Chondrocyte (in vitro differentiated cells): Measurements from ENCODE around the gene ARHGAP22. TPM values are rescaled to one million over a fixed set of nuclear protein-coding genes. Genes with fewer than 3 reads are reported as not detected.
A peak's percentile ranks its signal among the peaks of the same experiment; 100 is the strongest.

Experiments used
- DNase-seq: peaks from one replicate; pipeline ENCODE4 v3.0.0; 2021; ENCODE audit warnings: mixed read lengths, low spot score
- H3K27ac Mint-ChIP-seq: one replicate; pipeline ENCODE4 v1.8.0; 2021; ENCODE audit warnings: mild to moderate bottlenecking, moderate library complexity, mixed read lengths; ENCODE audit not compliant: unreplicated experiment
- H3K27me3 Mint-ChIP-seq: 2 replicates; pipeline ENCODE4 v1.8.0; 2021; ENCODE audit warnings: low read depth, mixed read lengths
- H3K36me3 Mint-ChIP-seq: 2 replicates; pipeline ENCODE4 v1.8.0; 2021; ENCODE audit warnings: low read depth, mixed read lengths
- H3K4me1 Mint-ChIP-seq: 2 replicates; pipeline ENCODE4 v1.8.0; 2021; ENCODE audit warnings: low read depth, mild to moderate bottlenecking, mixed read lengths
- H3K4me3 Mint-ChIP-seq: one replicate; pipeline ENCODE4 v1.8.0; 2021; ENCODE audit warnings: mild to moderate bottlenecking, moderate library complexity, mixed read lengths; ENCODE audit not compliant: unreplicated experiment
- H3K9me3 Mint-ChIP-seq: 2 replicates; pipeline ENCODE4 v1.8.0; 2021; ENCODE audit warnings: low read depth, mixed read lengths
- CTCF ChIP-seq: fragments of 200-600 bp; sonication (generic); IDR thresholded peaks from 2 replicates; pipeline ENCODE4 v1.5.0; 2021; ENCODE audit warnings: antibody characterized with exemption, mild to moderate bottlenecking, moderate library complexity
- total RNA-seq: library from RNA; stranded (reverse); gene quantifications from 3 replicates; pipeline ENCODE4 v1.2.1, GENCODE V29; 2021

Gene ARHGAP22
- total RNA-seq, 1 donor from 2014 or later, result 8.8 TPM

DNA sequence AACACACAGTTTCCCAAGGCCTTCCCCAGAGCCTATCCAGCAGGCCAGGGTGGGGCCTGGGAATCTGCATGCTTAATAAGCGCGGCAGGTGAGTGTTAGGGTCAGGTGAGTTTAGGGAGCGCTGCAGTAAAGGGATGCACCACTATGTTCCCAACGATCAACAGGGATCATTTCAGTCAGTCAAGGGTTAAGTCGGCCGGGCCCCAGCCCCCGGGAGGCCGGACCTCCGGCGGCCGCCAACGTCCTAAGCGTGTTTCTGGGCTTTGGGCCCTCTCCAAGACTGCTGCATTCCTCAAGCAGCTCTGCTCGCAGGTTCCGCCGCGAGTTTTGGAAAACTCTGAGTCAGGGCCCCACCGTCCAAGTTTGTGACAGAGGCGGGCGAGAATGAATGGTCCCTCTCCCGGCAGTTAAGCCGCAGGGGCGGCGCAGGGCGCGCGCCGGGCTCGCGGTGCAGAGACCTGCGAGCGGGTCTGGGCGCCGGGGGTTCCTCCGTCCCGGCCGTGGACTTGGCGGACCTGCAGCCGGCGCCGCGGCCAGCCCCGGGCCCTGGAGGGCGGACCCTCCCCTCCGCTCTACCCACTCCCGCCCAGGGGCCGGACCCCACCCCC lies 81.6 kb downstream of the ARHGAP22 start:
- Mint-ChIP-seq H3K27me3 (no peaks in the 10 kb centered on the region), H3K4me1 (peaks cover 36% of the 10 kb centered on the region), H3K4me3 (peak overlapping the region; percentile 65), H3K9me3 (peaks cover 2% of the 10 kb centered on the region), H3K27ac (no peak overlapping the region), H3K36me3 (no peaks in the 10 kb centered on the region)
- TF ChIP-seq CTCF, result peak; percentile 23
- no peak for DNase-seq

GRCh38 chr10:48522011-48522765 lies 82.7 kb downstream of the ARHGAP22 start:
- H3K27ac Mint-ChIP-seq, result no peak overlapping the region
- no peak overlapping the region for H3K4me3 Mint-ChIP-seq
- H3K4me1 Mint-ChIP-seq, result peaks cover 33% of the 10 kb centered on the region
- no peak for TF ChIP-seq CTCF
- no peak for DNase-seq
- H3K9me3 Mint-ChIP-seq, result peaks cover 1% of the 10 kb centered on the region
- H3K36me3 Mint-ChIP-seq, result no peaks in the 10 kb centered on the region
- no peaks in the 10 kb centered on the region for H3K27me3 Mint-ChIP-seq

- no peaks in the 10 kb centered on the region for H3K36me3 Mint-ChIP-seq
- no peak overlapping the region for H3K4me3 Mint-ChIP-seq
- no peak for DNase-seq
- H3K27me3 Mint-ChIP-seq, result no peaks in the 10 kb centered on the region
- H3K4me1 Mint-ChIP-seq, result peaks cover 18% of the 10 kb centered on the region
- peaks cover 5% of the 10 kb centered on the region for H3K9me3 Mint-ChIP-seq
- no peak for TF ChIP-seq CTCF
- H3K27ac Mint-ChIP-seq, result no peak overlapping the region
Observed at GRCh38 chr10:48520594-48520993, 84.3 kb downstream of the ARHGAP22 start.

DNA sequence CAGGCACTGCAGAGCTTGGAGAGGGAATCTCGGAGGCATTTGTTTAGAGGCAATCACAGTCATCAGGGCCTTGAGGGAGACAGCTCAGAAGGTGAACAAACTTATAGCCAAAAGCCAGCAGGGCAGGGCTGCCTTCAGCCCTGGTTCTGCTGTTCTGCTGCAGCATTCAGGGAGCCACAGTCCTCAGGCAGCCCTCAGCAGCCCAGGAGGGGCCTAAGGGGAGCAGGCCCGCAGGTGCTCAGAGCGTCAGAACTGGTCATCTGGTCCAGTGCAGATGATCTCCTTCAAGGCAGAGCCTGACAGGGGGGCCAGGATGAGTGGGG lies 84.7 kb downstream of the ARHGAP22 start:
- DNase-seq, result no peak
- Mint-ChIP-seq H3K36me3 (no peaks in the 10 kb centered on the region), H3K9me3 (peaks cover 7% of the 10 kb centered on the region), H3K27ac (no peak overlapping the region), H3K4me3 (no peak overlapping the region), H3K27me3 (no peaks in the 10 kb centered on the region), H3K4me1 (peaks cover 14% of the 10 kb centered on the region)
- TF ChIP-seq CTCF, result no peak

- H3K36me3 Mint-ChIP-seq, result no peaks in the 10 kb centered on the region
- no peak overlapping the region for H3K27ac Mint-ChIP-seq
- H3K4me1 Mint-ChIP-seq, result peaks cover 10% of the 10 kb centered on the region
- no peaks in the 10 kb centered on the region for H3K27me3 Mint-ChIP-seq
- no peak for TF ChIP-seq CTCF
- peaks cover 11% of the 10 kb centered on the region for H3K9me3 Mint-ChIP-seq
- DNase-seq, result no peak
- H3K4me3 Mint-ChIP-seq, result no peak overlapping the region
Observed at GRCh38 chr10:48519481-48520183, 85.2 kb downstream of the ARHGAP22 start.
